Measurements from ENCODE around the gene SDC3. TPM values are rescaled to one million over a fixed set of nuclear protein-coding genes. Genes with fewer than 3 reads are reported as not detected.

SDC3 gene
- total RNA-seq, 3 donors from 2014 or later = 0.55 to 1.0 (median 0.68) TPM

GRCh38 chr1:30904962-30905335, 3.6 kb downstream of the SDC3 start:
- no peak for ATAC-seq
- peaks cover 38% of the 10 kb centered on the region for H3K27me3 Mint-ChIP-seq (ENCODE audit: low read depth)
- DNase-seq = no peak
- no peaks in the 10 kb centered on the region for H3K9me3 Mint-ChIP-seq
- H3K36me3 Mint-ChIP-seq (ENCODE audit: insufficient read depth) = no peaks in the 10 kb centered on the region
- H3K4me1 Mint-ChIP-seq (ENCODE audit: low read depth) = peaks cover 10% of the 10 kb centered on the region
- H3K4me3 Mint-ChIP-seq = no peak overlapping the region

DNA sequence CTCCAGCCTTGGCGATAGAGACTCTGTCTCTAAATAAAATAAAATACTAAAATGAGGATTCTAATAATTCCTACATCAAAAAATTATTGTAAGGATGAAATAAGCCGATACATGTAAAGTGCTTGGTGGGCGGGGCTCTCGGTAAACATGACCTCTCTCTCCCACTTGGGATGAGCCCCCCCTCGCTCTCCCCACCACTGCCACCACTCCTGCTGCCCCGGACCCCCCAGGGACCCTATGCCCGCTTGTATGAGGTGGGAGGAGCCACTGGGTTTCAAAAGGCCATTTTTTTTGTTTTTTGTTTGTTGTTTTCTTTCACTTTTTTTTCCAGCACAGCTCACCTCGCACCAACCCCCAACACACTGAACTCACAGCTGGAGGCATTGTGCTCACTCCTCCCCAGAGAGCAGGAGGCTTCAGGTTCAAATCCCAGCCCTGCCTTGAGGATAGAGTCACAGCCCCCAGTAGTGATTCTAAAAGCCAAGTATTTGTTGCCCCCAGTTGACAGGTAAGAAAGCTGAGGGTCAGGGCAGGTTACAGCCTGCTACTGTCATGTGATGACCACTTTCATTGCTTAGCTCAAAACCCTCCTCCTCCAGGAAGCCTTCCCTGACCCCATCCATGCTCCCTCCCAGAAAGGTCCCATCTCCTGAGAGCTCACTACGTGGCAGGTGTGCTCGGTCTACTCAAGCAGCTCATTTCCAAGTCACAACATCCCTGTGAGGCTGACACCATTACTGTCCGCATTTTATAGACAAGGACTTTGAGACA, 4.2 kb downstream of the SDC3 start:
- H3K36me3 Mint-ChIP-seq (ENCODE audit: insufficient read depth) = no peaks in the 10 kb centered on the region
- DNase-seq = no peak
- no peak overlapping the region for H3K4me3 Mint-ChIP-seq
- H3K27me3 Mint-ChIP-seq (ENCODE audit: low read depth) = peaks cover 33% of the 10 kb centered on the region
- H3K4me1 Mint-ChIP-seq (ENCODE audit: low read depth) = peaks cover 10% of the 10 kb centered on the region
- no peaks in the 10 kb centered on the region for H3K9me3 Mint-ChIP-seq
- ATAC-seq = no peak

- peaks cover 29% of the 10 kb centered on the region for H3K27me3 Mint-ChIP-seq (ENCODE audit: low read depth)
- peaks cover 6% of the 10 kb centered on the region for H3K4me1 Mint-ChIP-seq (ENCODE audit: low read depth)
- H3K9me3 Mint-ChIP-seq = no peaks in the 10 kb centered on the region
- DNase-seq = no peak
- no peak overlapping the region for H3K4me3 Mint-ChIP-seq
- H3K36me3 Mint-ChIP-seq (ENCODE audit: insufficient read depth) = no peaks in the 10 kb centered on the region
- ATAC-seq = no peak
Observed at GRCh38 chr1:30903343-30904034, 5.1 kb downstream of the SDC3 start.

- Mint-ChIP-seq H3K27me3 (ENCODE audit: low read depth) (peaks cover 29% of the 10 kb centered on the region), H3K9me3 (no peaks in the 10 kb centered on the region), H3K4me1 (ENCODE audit: low read depth) (peaks cover 5% of the 10 kb centered on the region), H3K36me3 (ENCODE audit: insufficient read depth) (no peaks in the 10 kb centered on the region), H3K4me3 (no peak overlapping the region)
- ATAC-seq (no peak), DNase-seq (no peak)
Observed at GRCh38 chr1:30902593-30903290, 5.8 kb downstream of the SDC3 start.

- ATAC-seq = no peak
- Mint-ChIP-seq H3K4me1 (ENCODE audit: low read depth) (no peaks in the 10 kb centered on the region), H3K36me3 (ENCODE audit: insufficient read depth) (no peaks in the 10 kb centered on the region), H3K9me3 (no peaks in the 10 kb centered on the region), H3K27me3 (ENCODE audit: low read depth) (peaks cover 22% of the 10 kb centered on the region), H3K4me3 (no peak overlapping the region)
- no peak for DNase-seq
Observed at GRCh38 chr1:30901798-30902581, 6.6 kb downstream of the SDC3 start.

DNA sequence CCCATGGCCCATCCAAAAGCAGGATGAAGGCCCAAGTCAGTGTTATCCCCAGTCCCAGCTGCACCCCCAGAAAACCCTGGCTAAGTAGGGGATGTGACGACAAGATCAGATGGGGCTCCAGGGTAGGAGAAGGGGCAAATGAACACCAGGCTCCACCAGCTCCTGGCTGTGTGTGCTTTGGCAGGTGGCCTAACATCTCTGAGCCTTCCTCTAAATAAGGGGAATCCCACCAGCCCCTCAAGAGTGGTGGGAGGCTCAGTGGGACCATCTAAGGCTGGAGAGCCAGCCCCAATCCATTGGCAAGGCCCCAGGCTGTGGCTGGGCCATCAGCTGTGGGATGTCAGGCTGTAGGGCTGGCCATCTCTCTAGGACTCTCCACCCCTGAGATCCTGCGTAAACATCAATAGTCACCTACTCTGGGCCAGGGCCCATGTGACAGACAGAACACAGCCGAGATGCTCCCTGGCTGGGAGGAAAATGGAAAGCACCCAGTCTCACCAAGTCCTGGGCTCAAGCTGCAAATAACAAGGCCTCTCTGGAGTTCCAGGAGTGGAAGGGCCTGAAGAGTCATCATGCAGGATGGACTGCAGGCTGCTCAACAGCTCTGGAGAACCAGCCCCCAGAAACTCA, 7.5 kb downstream of the SDC3 start:
- Mint-ChIP-seq H3K36me3 (ENCODE audit: insufficient read depth) (no peaks in the 10 kb centered on the region), H3K27me3 (ENCODE audit: low read depth) (peaks cover 25% of the 10 kb centered on the region), H3K4me3 (no peak overlapping the region), H3K9me3 (no peaks in the 10 kb centered on the region), H3K4me1 (ENCODE audit: low read depth) (no peaks in the 10 kb centered on the region)
- ATAC-seq = no peak
- DNase-seq = no peak

GRCh38 chr1:30900486-30900885, 8.1 kb downstream of the SDC3 start:
- Mint-ChIP-seq H3K9me3 (no peaks in the 10 kb centered on the region), H3K4me3 (no peak overlapping the region), H3K27me3 (ENCODE audit: low read depth) (peaks cover 22% of the 10 kb centered on the region), H3K36me3 (ENCODE audit: insufficient read depth) (no peaks in the 10 kb centered on the region), H3K4me1 (ENCODE audit: low read depth) (no peaks in the 10 kb centered on the region)
- DNase-seq (no peak), ATAC-seq (no peak)

GRCh38 chr1:30899577-30900389, 8.8 kb downstream of the SDC3 start:
- no peaks in the 10 kb centered on the region for H3K36me3 Mint-ChIP-seq (ENCODE audit: insufficient read depth)

GRCh38 chr1:30898031-30898815, 10.3 kb downstream of the SDC3 start:
- no peak for ATAC-seq
- Mint-ChIP-seq H3K9me3 (no peaks in the 10 kb centered on the region), H3K4me3 (no peak overlapping the region), H3K36me3 (ENCODE audit: insufficient read depth) (no peaks in the 10 kb centered on the region), H3K4me1 (ENCODE audit: low read depth) (no peaks in the 10 kb centered on the region), H3K27me3 (ENCODE audit: low read depth) (peaks cover 23% of the 10 kb centered on the region)
- DNase-seq = no peak

More at GRCh38 chr1:30899577-30900389, 8.8 kb downstream of the SDC3 start:
- Mint-ChIP-seq H3K4me1 (ENCODE audit: low read depth) (no peaks in the 10 kb centered on the region), H3K9me3 (no peaks in the 10 kb centered on the region), H3K27me3 (ENCODE audit: low read depth) (peaks cover 24% of the 10 kb centered on the region), H3K4me3 (no peak overlapping the region)
- ATAC-seq (no peak), DNase-seq (no peak)

GRCh38 chr1:30896905-30897304, 11.7 kb downstream of the SDC3 start:
- no peak for DNase-seq
- Mint-ChIP-seq H3K9me3 (no peaks in the 10 kb centered on the region), H3K4me3 (no peak overlapping the region), H3K36me3 (ENCODE audit: insufficient read depth) (no peaks in the 10 kb centered on the region), H3K27me3 (ENCODE audit: low read depth) (peaks cover 33% of the 10 kb centered on the region), H3K4me1 (ENCODE audit: low read depth) (no peaks in the 10 kb centered on the region)
- no peak for ATAC-seq

DNA sequence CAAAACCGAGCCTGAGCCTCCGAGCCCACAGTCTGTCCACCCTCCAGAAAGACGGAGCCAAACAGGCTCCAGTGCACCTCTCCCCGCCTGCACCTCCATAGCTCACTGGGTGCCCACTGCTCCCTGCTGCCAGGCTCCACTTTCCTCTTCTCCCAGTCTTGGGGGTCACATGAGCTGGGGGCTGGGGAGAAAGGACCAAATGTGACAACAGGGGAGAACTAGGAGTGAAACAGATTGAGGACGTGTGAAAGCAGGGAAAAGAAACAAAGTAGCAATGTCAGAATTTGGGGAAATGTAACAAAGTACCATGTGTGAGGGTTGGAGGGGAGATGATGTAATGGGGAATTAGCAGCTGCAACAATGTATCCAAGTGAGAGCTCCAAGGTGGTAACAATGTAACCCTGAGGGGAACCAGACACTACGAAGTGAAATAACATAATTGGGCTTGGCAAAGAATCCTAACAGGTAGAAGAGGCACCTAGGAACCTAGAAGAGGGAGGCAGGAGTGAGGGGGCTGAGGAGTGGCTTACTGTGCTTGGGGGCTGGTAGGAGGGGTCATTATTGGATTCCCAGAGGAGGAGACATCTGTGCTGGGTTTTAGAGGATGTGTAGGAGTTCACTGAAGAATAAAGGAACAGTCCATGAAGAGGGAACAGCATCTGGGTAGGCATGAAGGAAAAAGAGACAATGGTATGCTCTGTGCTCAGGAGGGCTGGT, 12.5 kb downstream of the SDC3 start:
- no peak for ATAC-seq
- H3K4me3 Mint-ChIP-seq = no peak overlapping the region
- no peaks in the 10 kb centered on the region for H3K36me3 Mint-ChIP-seq (ENCODE audit: insufficient read depth)
- no peaks in the 10 kb centered on the region for H3K9me3 Mint-ChIP-seq
- H3K4me1 Mint-ChIP-seq (ENCODE audit: low read depth) = no peaks in the 10 kb centered on the region
- H3K27me3 Mint-ChIP-seq (ENCODE audit: low read depth) = peaks cover 33% of the 10 kb centered on the region
- DNase-seq = no peak

DNA sequence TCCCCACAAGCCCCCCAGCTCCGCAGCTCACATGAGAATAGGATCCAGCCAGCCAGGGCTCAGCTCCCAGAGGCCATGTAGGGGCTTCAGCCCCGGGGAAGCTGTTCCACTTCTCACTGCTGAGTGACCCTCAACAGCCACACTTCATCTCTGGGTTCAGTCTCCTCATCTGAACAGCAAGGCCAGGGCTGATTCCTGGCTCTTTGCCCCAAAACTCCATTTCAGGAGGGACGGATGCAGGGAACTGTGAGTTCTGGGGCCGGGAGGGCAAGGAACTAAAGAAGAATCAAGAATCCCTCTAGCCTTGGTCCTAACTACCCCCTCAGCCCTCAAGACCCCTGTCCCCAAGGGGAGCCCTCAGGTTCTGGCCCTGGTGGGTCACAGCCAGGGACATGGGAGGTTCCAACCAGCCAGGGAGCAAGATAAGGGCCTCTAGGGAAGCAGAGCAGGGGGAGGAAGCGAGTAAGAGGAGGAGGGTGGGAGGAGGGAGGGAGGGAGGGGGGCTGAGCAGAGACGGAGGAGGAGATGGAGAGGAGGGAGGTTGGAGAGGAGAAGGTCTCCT, 13.1 kb downstream of the SDC3 start:
- no peak for DNase-seq
- H3K9me3 Mint-ChIP-seq = no peaks in the 10 kb centered on the region
- no peaks in the 10 kb centered on the region for H3K4me1 Mint-ChIP-seq (ENCODE audit: low read depth)

More for the DNA sequence above, 13.1 kb downstream of the SDC3 start:
- Mint-ChIP-seq H3K36me3 (ENCODE audit: insufficient read depth) (no peaks in the 10 kb centered on the region), H3K4me3 (no peak overlapping the region), H3K27me3 (ENCODE audit: low read depth) (peaks cover 33% of the 10 kb centered on the region)
- no peak for ATAC-seq

Data from activated T-cell treated with anti-CD3 and anti-CD28 coated beads, Interleukin-2, amount 50 U/mL, for 4 hours (primary cell).